Amygdala (tissue), 56 donors: ENCODE data around the gene ARG2.

Source experiments
- DNase-seq, 56 donors: peaks; one replicate each; lab custom pipeline; 2025; lab: John Stamatoyannopoulos, UW

The ARG2 gene

GRCh38 chr14:67674480-67675218 lies 54.9 kb downstream of the ARG2 start, which contains the start of gene VTI1B:
TSS of gene VTI1B (minus strand) at chr14:67674632. CDS start at chr14:67674489, 143 bp downstream.
- peak in 54 of 56 donors; percentile 35 to 94 (median 81) for DNase-seq

GRCh38 chr14:67675219-67675582 lies 55.5 kb downstream of the ARG2 start:
- DNase-seq: no peak

GRCh38 chr14:67679006-67679405 lies 59.3 kb downstream of the ARG2 start:
- DNase-seq: no peak

GRCh38 chr14:67680121-67680602 lies 60.4 kb downstream of the ARG2 start:
- no peak for DNase-seq

GRCh38 chr14:67680941-67681340 lies 61.2 kb downstream of the ARG2 start:
- no peak for DNase-seq

- no peak for DNase-seq
Measured at GRCh38 chr14:67683842-67684241, 64.1 kb downstream of the ARG2 start.

- no peak for DNase-seq
Measured at GRCh38 chr14:67690011-67690410, 70.3 kb downstream of the ARG2 start.

- peak in 43 of 56 donors; percentile 10 to 79 (median 51) for DNase-seq
Measured at GRCh38 chr14:67694791-67695393, 75.2 kb downstream of the ARG2 start.

- peak; percentile 14 to 93 (median 78) for DNase-seq
Measured at GRCh38 chr14:67695394-67695949, 75.8 kb downstream of the ARG2 start, which contains the start of gene RDH11. TSS of gene RDH11 (minus strand) at chr14:67695764. CDS start at chr14:67695703, 61 bp downstream.

GRCh38 chr14:67697006-67697405 lies 77.3 kb downstream of the ARG2 start:
- no peak for DNase-seq

- no peak for DNase-seq
Measured at GRCh38 chr14:67698179-67698578, 78.5 kb downstream of the ARG2 start.
